ENCODE results near the gene TM6SF1. TPM values are rescaled to one million over a fixed set of nuclear protein-coding genes. Genes with fewer than 3 reads are reported as not detected.

TM6SF1 gene
- total RNA-seq, 6 donors from 2014 or later = 7.5 to 27.1 (median 21.4) TPM

DNA sequence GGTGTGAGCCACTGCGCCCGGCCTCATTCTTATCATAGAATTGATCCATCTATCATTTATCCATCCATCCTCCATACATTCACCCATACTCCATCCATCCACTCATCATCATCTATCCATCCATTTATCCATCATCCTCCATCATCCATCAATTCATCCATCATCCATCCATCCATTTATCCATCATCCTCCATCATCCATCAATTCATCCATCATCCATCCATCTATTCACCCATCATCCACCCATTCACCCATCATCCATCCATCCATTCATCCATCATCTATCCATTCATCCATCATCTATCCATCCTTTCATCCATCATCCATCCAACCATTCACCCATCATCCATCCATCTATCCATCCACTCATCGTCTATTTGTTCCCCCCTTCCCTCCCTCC lies 3.7 kb downstream of the TM6SF1 start:
- H3K9me3 ChIP-seq = no peaks in the 10 kb centered on the region
- DNase-seq (no peak), ATAC-seq (ENCODE audit: low FRiP score in 2 of 2) (no peak)
- H3K4me1 ChIP-seq = peaks cover 47 to 64% (median 53%) of the 10 kb centered on the region in 4 donors
- peak overlapping the region; percentile 0 to 49 (median 20) for H3K27ac ChIP-seq
- H3K36me3 ChIP-seq = peaks cover 0 to 22% (median 10%) of the 10 kb centered on the region in 4 donors
- TF ChIP-seq, protein P1, sequence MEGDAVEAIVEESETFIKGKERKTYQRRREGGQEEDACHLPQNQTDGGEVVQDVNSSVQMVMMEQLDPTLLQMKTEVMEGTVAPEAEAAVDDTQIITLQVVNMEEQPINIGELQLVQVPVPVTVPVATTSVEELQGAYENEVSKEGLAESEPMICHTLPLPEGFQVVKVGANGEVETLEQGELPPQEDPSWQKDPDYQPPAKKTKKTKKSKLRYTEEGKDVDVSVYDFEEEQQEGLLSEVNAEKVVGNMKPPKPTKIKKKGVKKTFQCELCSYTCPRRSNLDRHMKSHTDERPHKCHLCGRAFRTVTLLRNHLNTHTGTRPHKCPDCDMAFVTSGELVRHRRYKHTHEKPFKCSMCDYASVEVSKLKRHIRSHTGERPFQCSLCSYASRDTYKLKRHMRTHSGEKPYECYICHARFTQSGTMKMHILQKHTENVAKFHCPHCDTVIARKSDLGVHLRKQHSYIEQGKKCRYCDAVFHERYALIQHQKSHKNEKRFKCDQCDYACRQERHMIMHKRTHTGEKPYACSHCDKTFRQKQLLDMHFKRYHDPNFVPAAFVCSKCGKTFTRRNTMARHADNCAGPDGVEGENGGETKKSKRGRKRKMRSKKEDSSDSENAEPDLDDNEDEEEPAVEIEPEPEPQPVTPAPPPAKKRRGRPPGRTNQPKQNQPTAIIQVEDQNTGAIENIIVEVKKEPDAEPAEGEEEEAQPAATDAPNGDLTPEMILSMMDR (IDR thresholded peaks at IDR 0.05) = no peak
- no peak for TF ChIP-seq EP300 (IDR thresholded peaks at IDR 0.05)
- TF ChIP-seq POLR2A (IDR thresholded peaks at IDR 0.05) = no peak
- TF ChIP-seq POLR2AphosphoS5 (IDR thresholded peaks at IDR 0.05) = no peak
- WGBS, 2 donors = 94 to 97% methylated on average over 3 of the region's 3 CpGs
- H3K4me3 ChIP-seq = no peak overlapping the region
- H3K27me3 ChIP-seq = peaks cover 0 to 9% (median 0%) of the 10 kb centered on the region in 4 donors

DNA sequence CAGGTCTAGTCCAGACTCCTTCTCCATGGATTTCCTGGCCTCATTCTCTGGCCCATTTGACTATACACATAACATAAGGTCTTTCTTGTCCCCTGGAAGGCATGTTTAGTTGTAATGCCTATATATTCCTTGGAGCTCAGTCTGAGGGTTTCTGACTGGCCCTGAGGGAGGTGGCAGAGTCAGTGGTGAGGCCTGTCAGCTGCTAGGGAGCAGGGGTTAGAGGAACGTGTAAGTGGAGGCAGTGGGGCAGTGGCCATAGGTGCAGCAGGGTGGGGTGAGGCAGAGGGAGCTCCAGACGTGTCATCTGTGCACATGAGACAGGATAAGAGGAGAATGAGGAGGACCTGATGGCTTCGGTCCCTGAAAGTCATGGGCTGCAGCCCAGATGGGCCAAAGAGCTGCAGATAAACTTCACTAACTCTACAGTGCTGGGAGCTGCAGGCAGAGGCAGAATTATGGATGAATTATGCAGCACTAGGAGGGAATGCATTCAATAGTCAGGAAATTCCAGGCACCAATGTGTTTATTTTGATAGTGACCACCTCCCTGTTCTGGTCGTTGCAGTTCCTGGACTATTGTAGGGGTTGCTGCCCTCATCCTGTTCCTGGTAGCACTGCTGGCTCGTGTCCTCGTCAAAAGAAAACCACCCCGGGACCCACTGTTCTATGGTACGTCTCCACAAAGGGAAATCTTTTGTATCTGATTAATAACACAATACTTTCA lies 4.9 kb downstream of the TM6SF1 start:
- Histone ChIP-seq H3K4me1 (peaks cover 42 to 54% (median 49%) of the 10 kb centered on the region in 4 donors), H3K27ac (peak overlapping the region; percentile 24 to 72 (median 51)), H3K36me3 (peaks cover 0 to 23% (median 12%) of the 10 kb centered on the region in 4 donors), H3K4me3 (no peak overlapping the region), H3K9me3 (no peaks in the 10 kb centered on the region), H3K27me3 (peaks cover 0 to 6% (median 0%) of the 10 kb centered on the region in 4 donors)
- TF ChIP-seq POLR2A (IDR thresholded peaks at IDR 0.05) (no peak), EP300 (IDR thresholded peaks at IDR 0.05) (peak; percentile 14 to 84 (median 79)), POLR2AphosphoS5 (IDR thresholded peaks at IDR 0.05) (peak; percentile 19 to 43)
- TF ChIP-seq, protein P1 (IDR thresholded peaks at IDR 0.05) = no peak
- peak in 1 of 2 donors; percentile 12 for ATAC-seq (ENCODE audit: low FRiP score in 2 of 2)
- WGBS, 2 donors = 56 to 58% methylated on average over 8 of the region's 8 CpGs
- DNase-seq = peak in 1 of 2 donors; percentile 33

DNA sequence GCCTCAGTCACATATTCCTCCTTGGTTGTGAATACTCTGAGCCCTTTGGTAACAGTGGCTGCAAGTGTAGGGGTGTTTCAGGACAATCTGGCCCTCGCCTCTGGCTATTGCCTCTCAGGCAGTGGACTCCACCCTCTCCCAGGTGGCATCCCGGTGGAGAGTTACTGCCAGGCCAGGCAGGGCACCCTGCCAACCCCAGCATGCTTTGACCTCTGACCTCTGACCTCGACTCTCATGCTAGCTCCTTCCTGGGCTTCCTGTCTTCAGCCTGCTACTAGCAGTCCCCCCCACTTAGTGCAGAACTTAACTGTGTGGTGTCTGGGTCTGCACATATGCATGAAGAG lies 5.5 kb downstream of the TM6SF1 start:
- Histone ChIP-seq H3K4me1 (peaks cover 37 to 48% (median 45%) of the 10 kb centered on the region in 4 donors), H3K9me3 (no peaks in the 10 kb centered on the region), H3K4me3 (no peak overlapping the region), H3K27ac (peak overlapping the region in 3 of 4 donors; percentile 33 to 72 (median 46)), H3K27me3 (peaks cover 0 to under 1% (median 0%) of the 10 kb centered on the region in 4 donors), H3K36me3 (peaks cover 0 to 27% (median 12%) of the 10 kb centered on the region in 4 donors)
- TF ChIP-seq, protein P1 (IDR thresholded peaks at IDR 0.05) = no peak
- peak in 1 of 2 donors; percentile 4 for TF ChIP-seq POLR2AphosphoS5 (IDR thresholded peaks at IDR 0.05)
- 45 to 48% methylated on average over 3 of the region's 3 CpGs for WGBS, 2 donors
- DNase-seq = peak in 1 of 2 donors; percentile 26
- ATAC-seq (ENCODE audit: low FRiP score in 2 of 2) = no peak

DNA sequence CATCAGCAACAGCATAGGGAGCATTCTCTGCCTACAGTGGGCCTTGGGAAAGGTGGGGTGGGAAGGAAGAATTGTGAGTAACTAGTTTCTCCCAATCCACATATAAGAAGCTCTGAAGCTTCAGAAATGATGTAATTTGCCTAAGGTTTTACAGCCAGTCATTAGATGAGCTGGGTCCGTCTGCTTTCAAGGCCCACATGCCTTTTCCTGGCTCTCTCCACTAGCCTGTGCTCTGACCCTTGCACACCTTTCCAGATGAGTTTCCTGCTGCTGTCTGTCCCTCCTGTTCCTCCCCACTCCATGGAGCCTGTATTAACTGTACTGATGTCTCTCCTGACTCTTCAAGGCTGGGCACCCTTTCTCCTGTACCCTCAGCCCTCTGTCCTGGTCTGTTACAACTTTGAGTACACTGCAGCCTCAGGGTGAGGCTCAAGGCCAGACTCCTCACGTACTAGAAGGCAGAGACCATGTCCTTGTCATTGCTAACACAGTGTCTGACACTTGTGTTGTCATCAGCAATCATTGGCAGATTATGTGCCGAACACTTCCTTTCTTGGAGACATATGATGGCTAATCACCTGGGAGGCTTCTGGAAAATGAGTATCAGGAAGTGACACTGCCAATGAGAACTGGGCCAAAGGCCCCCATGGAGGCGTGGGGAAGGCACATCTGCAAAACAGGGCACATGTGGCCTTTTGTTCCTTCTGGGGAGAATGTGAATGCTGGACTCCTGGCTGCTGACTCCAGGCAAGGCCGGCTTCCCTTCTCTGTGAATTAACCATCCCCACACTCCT lies 6.6 kb downstream of the TM6SF1 start:
- ATAC-seq (ENCODE audit: low FRiP score in 2 of 2) (no peak), DNase-seq (no peak)
- 84% methylated on average over 3 to 5 of the region's 5 CpGs for WGBS, 2 donors
- H3K27me3 ChIP-seq = no peaks in the 10 kb centered on the region
- peak overlapping the region; percentile 11 to 72 (median 40) for H3K27ac ChIP-seq
- no peak for TF ChIP-seq EP300 (IDR thresholded peaks at IDR 0.05)
- TF ChIP-seq, protein P1 (IDR thresholded peaks at IDR 0.05) = no peak
- peak in 1 of 2 donors; percentile 16 for TF ChIP-seq POLR2AphosphoS5 (IDR thresholded peaks at IDR 0.05)
- TF ChIP-seq POLR2A (IDR thresholded peaks at IDR 0.05) = no peak
- H3K36me3 ChIP-seq = peaks cover 0 to 30% (median 15%) of the 10 kb centered on the region in 4 donors
- no peaks in the 10 kb centered on the region for H3K9me3 ChIP-seq
- H3K4me1 ChIP-seq = peaks cover 32 to 41% (median 37%) of the 10 kb centered on the region in 4 donors
- H3K4me3 ChIP-seq = no peak overlapping the region

Measured in upper lobe of left lung (tissue), 6 donors.